DND-41 (cell line): ENCODE results near the gene HMBS.

ENCODE experiments used
- CTCF ChIP-seq: IDR thresholded peaks from 2 replicates; pipeline ENCODE4 v1.5.1; 2012; ENCODE audit warnings: borderline replicate concordance, low read length, moderate library complexity, mild to moderate bottlenecking; ENCODE audit not compliant: poor library complexity, severe bottlenecking; ENCODE audit errors: extremely low read depth
- EZH2 ChIP-seq: IDR thresholded peaks from 3 replicates; pipeline ENCODE4 v1.6.1; 2012; ENCODE audit warnings: borderline replicate concordance, low read depth, mild to moderate bottlenecking, moderate library complexity, low read length, inconsistent platforms; ENCODE audit not compliant: severe bottlenecking

- TF ChIP-seq CTCF (no peak), EZH2 (no peak)
Observed at GRCh38 chr11:119126675-119127268, 42.1 kb downstream of the HMBS start.
